WTC11 (cell line): ENCODE measurements around the gene MPPE1. TPM values are rescaled to one million over a fixed set of nuclear protein-coding genes. Genes with fewer than 3 reads are reported as not detected.
"Not testable (repeated sequence)": the region's sequence is repeated elsewhere in the genome, so short reads cannot be mapped to it uniquely, and the experiment has no call there.

ENCODE experiments used
- ATAC-seq: fragments of 200-7000 bp; cut with Tn5 transposase; 2 replicates; pipeline ENCODE4 v1.10.0; 2021; ENCODE audit warnings: mild to moderate bottlenecking, moderate library complexity
- CTCF ChIA-PET: fragments of 300-600 bp; sonication (Branson Sonifier 250); formaldehyde crosslinking; loops from one replicate; lab custom pipeline; 2021; ENCODE audit warnings: antibody characterized with exemption; lab: Charles Lee
- POLR2A ChIA-PET: fragments of 350-600 bp; sonication (Branson Sonifier 250); formaldehyde crosslinking; loops from one replicate; lab custom pipeline; 2021; ENCODE audit warnings: antibody characterized with exemption; lab: Charles Lee
- DNase-seq: peaks from one replicate; pipeline ENCODE4 v3.0.0; 2021; ENCODE audit warnings: low spot score
- H3K27ac Mint-ChIP-seq: 2 replicates; pipeline ENCODE4 v1.8.0; 2021; ENCODE audit warnings: mixed read lengths
- H3K27me3 Mint-ChIP-seq: 2 replicates; pipeline ENCODE4 v1.8.0; 2021; ENCODE audit warnings: low read depth, mild to moderate bottlenecking, moderate library complexity, mixed read lengths
- H3K36me3 Mint-ChIP-seq: 2 replicates; pipeline ENCODE4 v1.8.0; 2021; ENCODE audit warnings: mixed read lengths
- H3K4me1 Mint-ChIP-seq: 2 replicates; pipeline ENCODE4 v1.8.0; 2022; ENCODE audit warnings: mixed read lengths
- H3K4me3 Mint-ChIP-seq: 2 replicates; pipeline ENCODE4 v1.8.0; 2021; ENCODE audit warnings: mild to moderate bottlenecking, moderate library complexity, mixed read lengths
- H3K9me3 Mint-ChIP-seq: 2 replicates; pipeline ENCODE4 v1.8.0; 2021; ENCODE audit warnings: mixed read lengths
- ATF3 ChIP-seq: sonication (generic); formaldehyde crosslinking; conservative IDR thresholded peaks from 2 replicates; pipeline ENCODE4 v1.8.1; 2022; ENCODE audit warnings: mild to moderate bottlenecking, missing genetic modification reagents
- CREB1 ChIP-seq: sonication (generic); formaldehyde crosslinking; IDR thresholded peaks from 2 replicates; pipeline ENCODE4 v1.8.0; 2023; ENCODE audit warnings: mild to moderate bottlenecking, missing genetic modification reagents
- CREM ChIP-seq: sonication (generic); formaldehyde crosslinking; IDR thresholded peaks from 2 replicates; pipeline ENCODE4 v1.8.1; 2022; ENCODE audit warnings: mild to moderate bottlenecking, missing genetic modification reagents, moderate library complexity
- E2F1 ChIP-seq: sonication (generic); formaldehyde crosslinking; IDR thresholded peaks from 2 replicates; pipeline ENCODE4 v1.8.0; 2022; ENCODE audit warnings: mild to moderate bottlenecking, missing genetic modification reagents
- ERG ChIP-seq: fragments of 250-450 bp; sonication (Bioruptor Pico); IDR thresholded peaks from 2 replicates; pipeline ENCODE4 v1.8.0; 2021; ENCODE audit warnings: mild to moderate bottlenecking
- ESRRA ChIP-seq: sonication (generic); formaldehyde crosslinking; IDR thresholded peaks from 2 replicates; pipeline ENCODE4 v1.8.1; 2022; ENCODE audit warnings: mild to moderate bottlenecking, missing genetic modification reagents, borderline replicate concordance
- ETV6 ChIP-seq: sonication (generic); formaldehyde crosslinking; IDR thresholded peaks from 2 replicates; pipeline ENCODE4 v1.8.1; 2022; ENCODE audit warnings: mild to moderate bottlenecking, missing genetic modification reagents
- IRF1 ChIP-seq: sonication (generic); formaldehyde crosslinking; IDR thresholded peaks from 2 replicates; pipeline ENCODE4 v1.8.0; 2023; ENCODE audit warnings: missing genetic modification reagents
- JUN ChIP-seq: sonication (generic); formaldehyde crosslinking; IDR thresholded peaks from 2 replicates; pipeline ENCODE4 v1.8.0; 2023; ENCODE audit warnings: mild to moderate bottlenecking, missing genetic modification reagents
- MLX ChIP-seq: sonication (generic); formaldehyde crosslinking; IDR thresholded peaks from 2 replicates; pipeline ENCODE4 v1.8.1; 2023; ENCODE audit warnings: mild to moderate bottlenecking, missing genetic modification reagents, moderate library complexity
- NFE2L1 ChIP-seq: sonication (generic); formaldehyde crosslinking; IDR thresholded peaks from 2 replicates; pipeline ENCODE4 v1.8.1; 2023; ENCODE audit warnings: missing genetic modification reagents
- TCF7 ChIP-seq: sonication (generic); formaldehyde crosslinking; IDR thresholded peaks from 2 replicates; pipeline ENCODE4 v1.8.0; 2022; ENCODE audit warnings: mild to moderate bottlenecking, low read depth, missing genetic modification reagents, moderate library complexity
- TEAD4 ChIP-seq: sonication (generic); formaldehyde crosslinking; IDR thresholded peaks from 2 replicates; pipeline ENCODE4 v1.8.0; 2022; ENCODE audit warnings: mild to moderate bottlenecking, missing genetic modification reagents
- USF2 ChIP-seq: sonication (generic); formaldehyde crosslinking; IDR thresholded peaks from 2 replicates; pipeline ENCODE4 v1.8.1; 2023; ENCODE audit warnings: mild to moderate bottlenecking, missing genetic modification reagents, moderate library complexity
- ZMAT4 ChIP-seq: fragments of 250-450 bp; sonication (Bioruptor Pico); IDR thresholded peaks from 2 replicates; pipeline ENCODE4 v1.9.0; 2021; ENCODE audit warnings: mild to moderate bottlenecking
- ZNF138 ChIP-seq: sonication (generic); formaldehyde crosslinking; conservative IDR thresholded peaks from 2 replicates; pipeline ENCODE4 v1.8.1; 2022; ENCODE audit warnings: mild to moderate bottlenecking, moderate library complexity, missing genetic modification reagents
- ZNF219 ChIP-seq: sonication (generic); formaldehyde crosslinking; IDR thresholded peaks from 2 replicates; pipeline ENCODE4 v1.8.0; 2023; ENCODE audit warnings: missing genetic modification reagents, mild to moderate bottlenecking, borderline replicate concordance
- ZNF232 ChIP-seq: sonication (generic); formaldehyde crosslinking; IDR thresholded peaks from 2 replicates; pipeline ENCODE4 v1.8.0; 2022; ENCODE audit warnings: mild to moderate bottlenecking, missing genetic modification reagents
- total RNA-seq: library from RNA; stranded (reverse); gene quantifications from 3 replicates; pipeline ENCODE4 v1.2.3, GENCODE V29; 2021

Gene MPPE1
- total RNA-seq, 1 experiment from 2014 or later: 29.1 TPM

GRCh38 chr18:11857177-11857887 lies 50.8 kb downstream of the MPPE1 start:
- peak; percentile 65 for ATAC-seq
- H3K4me1 Mint-ChIP-seq: peaks cover 50% of the 10 kb centered on the region
- no peaks in the 10 kb centered on the region for H3K27me3 Mint-ChIP-seq
- TF ChIP-seq ATF3 (CRISPR knock-in tag) (no peak), NFE2L1 (peak; percentile 87), E2F1 (no peak), USF2 (CRISPR knock-in tag) (peak; percentile 49; the same call in 1 of the 2 replicates)
- peak overlapping the region; percentile 95 for H3K27ac Mint-ChIP-seq
- no peaks in the 10 kb centered on the region for H3K9me3 Mint-ChIP-seq
- H3K4me3 Mint-ChIP-seq: no peak overlapping the region
- no peak for DNase-seq
- POLR2A ChIA-PET: no interaction called here
- CTCF ChIA-PET: no interaction called here
- no peaks in the 10 kb centered on the region for H3K36me3 Mint-ChIP-seq

GRCh38 chr18:11854554-11854953 lies 53.6 kb downstream of the MPPE1 start:
- H3K27ac Mint-ChIP-seq: peak overlapping the region; percentile 87
- ATAC-seq: not testable (repeated sequence)

GRCh38 chr18:11851806-11852337 lies 56.2 kb downstream of the MPPE1 start:
- TF ChIP-seq TCF7 (CRISPR knock-in tag) (no peak), CREM (CRISPR knock-in tag) (no peak), ESRRA (CRISPR knock-in tag) (0 out of 2 replicates have a peak, but pooled peaks have one; percentile 30), IRF1 (CRISPR knock-in tag) (no peak), MLX (no peak), ZNF219 (CRISPR knock-in tag) (no peak)
- TF ChIP-seq, all 79 proteins: peak for 1

More at GRCh38 chr18:11854554-11854953, 53.6 kb downstream of the MPPE1 start:
- H3K27me3 Mint-ChIP-seq, POLR2A ChIA-PET, H3K4me3 Mint-ChIP-seq, H3K36me3 Mint-ChIP-seq, H3K9me3 Mint-ChIP-seq, CTCF ChIA-PET, DNase-seq: not testable (repeated sequence)
- peaks cover 62% of the 10 kb centered on the region for H3K4me1 Mint-ChIP-seq

GRCh38 chr18:11851146-11851805 lies 56.8 kb downstream of the MPPE1 start, which contains the start of gene CHMP1B:
Gene CHMP1B (plus strand): TSS chr18:11851413. CDS start chr18:11851512, 99 bp downstream.
- Mint-ChIP-seq H3K4me1 (peaks cover 31% of the 10 kb centered on the region), H3K36me3 (peaks cover 2% of the 10 kb centered on the region; the same call in 1 of the 2 replicates), H3K27me3 (no peaks in the 10 kb centered on the region), H3K27ac (peak within 1 kb of the TSS; percentile 100), H3K4me3 (peak within 1 kb of the TSS; percentile 100), H3K9me3 (no peaks in the 10 kb centered on the region)
- ChIA-PET CTCF (no interaction called here), POLR2A (no interaction called here)
- DNase-seq: peak; percentile 99
- ATAC-seq: peak; percentile 96
- TF ChIP-seq ZNF232 (CRISPR knock-in tag) (peak; percentile 90), JUN (peak; percentile 33; the same call in 1 of the 2 replicates), USF2 (CRISPR knock-in tag) (0 out of 2 replicates have a peak, but pooled peaks have one; percentile 27), ETV6 (peak; percentile 79; the same call in 1 of the 2 replicates), CREM (CRISPR knock-in tag) (peak; percentile 99), ZMAT4 (no peak), MLX (no peak), TEAD4 (no peak), ERG (CRISPR knock-in tag) (no peak), ZNF138 (CRISPR knock-in tag) (no peak), CREB1 (CRISPR knock-in tag) (peak; percentile 64; the same call in 1 of the 2 replicates)

More at GRCh38 chr18:11851806-11852337, 56.2 kb downstream of the MPPE1 start:
- Mint-ChIP-seq H3K27me3 (no peaks in the 10 kb centered on the region), H3K4me3 (peak overlapping the region; percentile 100), H3K36me3 (peaks cover 2% of the 10 kb centered on the region; the same call in 1 of the 2 replicates), H3K4me1 (peaks cover 36% of the 10 kb centered on the region), H3K9me3 (no peaks in the 10 kb centered on the region), H3K27ac (peak overlapping the region; percentile 100)
- ChIA-PET CTCF (interaction anchor here (0.9 kb wide), 1 partner anchor 119 kb away, joined by 3 read pairs; no protein-coding TSS in a partner anchor), POLR2A (no interaction called here)
- DNase-seq (peak; percentile 30), ATAC-seq (peak; percentile 7; the same call in 1 of the 2 replicates)
